Colonic mucosa (tissue), 4 donors: ENCODE results near the gene SAMD7. TPM values are rescaled to one million over a fixed set of nuclear protein-coding genes. Genes with fewer than 3 reads are reported as not detected.

ENCODE experiments used
- DNase-seq: peaks from one replicate; pipeline ENCODE4 v3.0.0-alpha.2; 2020
- H3K27ac ChIP-seq: fragments of 200-600 bp; one replicate; pipeline ENCODE4 v1.8.0; 2021
- H3K27me3 ChIP-seq: fragments of 200-600 bp; one replicate; pipeline ENCODE4 v1.8.0; 2021
- H3K36me3 ChIP-seq: fragments of 200-600 bp; one replicate; pipeline ENCODE4 v1.8.0; 2021
- H3K4me1 ChIP-seq: fragments of 200-600 bp; one replicate; pipeline ENCODE4 v1.8.0; 2021; ENCODE audit warnings: mild to moderate bottlenecking
- H3K4me3 ChIP-seq: fragments of 200-600 bp; one replicate; pipeline ENCODE4 v1.8.0; 2021
- H3K9ac ChIP-seq, 2 donors: one replicate each; pipeline ENCODE4 v1.7.0; 2013; ENCODE audit warnings: control low read depth in 2 of 2, low read depth in 2 of 2, low read length in 2 of 2
- H3K9me3 ChIP-seq: fragments of 200-600 bp; one replicate; pipeline ENCODE4 v1.8.0; 2021
- CTCF ChIP-seq: fragments of 200-600 bp; IDR thresholded peaks from one replicate; pipeline ENCODE4 v1.8.0; 2022; ENCODE audit warnings: antibody characterized with exemption, mild to moderate bottlenecking
- intact Hi-C: fragments of 100-400 bp; cut with DNase I; formaldehyde crosslinking; loops from one replicate; pipeline ENCODE4 v1.14.1; 2022
- total RNA-seq, 2 donors: library from RNA; stranded (reverse); fragmentation: NEBNext Ultra II Directional in 1 of 2; extraction: Animal tissue kit (Norgen Biotek cat#: 25700) in 1 of 2; gene quantifications; one replicate each; pipeline ENCODE4 v1.2.1, GENCODE V29; 2021
- donor health status: healthy.
- donor health status: DM: no; HTN: no; CAD: no.
- donor health status: DM: no; HTN: no; CAD: no.

The SAMD7 gene
- total RNA-seq, 2 donors from 2014 or later = not detected

DNA sequence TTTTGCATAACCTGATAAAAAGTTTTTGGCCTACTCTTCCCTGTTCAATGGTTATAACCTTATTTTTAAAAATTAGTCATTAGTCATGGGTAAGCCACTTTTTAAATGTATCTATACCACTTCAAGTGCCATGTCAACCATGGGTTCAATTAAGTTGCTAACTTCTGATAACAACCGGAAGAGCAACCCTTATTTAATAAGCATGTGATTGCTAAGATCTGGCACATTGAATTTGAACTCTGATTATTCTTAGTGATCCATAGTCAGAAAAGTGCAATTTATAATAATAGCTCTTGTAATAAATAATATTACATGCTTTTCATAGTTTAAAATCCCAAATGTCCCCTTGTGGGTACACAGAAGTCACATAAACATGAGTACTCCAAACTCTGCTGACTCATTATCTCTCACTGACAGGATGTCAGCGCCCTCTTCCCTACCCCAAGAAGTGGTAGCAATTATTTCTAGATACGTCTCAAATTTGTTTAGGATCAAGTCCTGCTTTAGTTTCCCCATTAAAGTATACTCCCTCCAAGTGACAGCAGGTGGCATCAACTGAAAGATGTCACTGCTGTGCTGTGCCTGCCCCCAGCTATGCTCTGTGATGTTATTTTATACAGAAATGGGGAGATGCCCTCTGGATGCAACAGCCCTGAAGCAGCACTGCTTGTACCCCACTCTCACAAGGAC is 18.6 kb downstream of the SAMD7 start:
- Histone ChIP-seq H3K27ac (no peak overlapping the region), H3K4me1 (no peaks in the 10 kb centered on the region), H3K4me3 (no peak overlapping the region), H3K27me3 (no peaks in the 10 kb centered on the region), H3K36me3 (no peaks in the 10 kb centered on the region), H3K9me3 (no peaks in the 10 kb centered on the region), H3K9ac (no peak overlapping the region)
- no peak for DNase-seq
- intact Hi-C loops = no loop called here
- no peak for TF ChIP-seq CTCF

GRCh38 chr3:169930843-169931242 is 19.5 kb downstream of the SAMD7 start:
- Histone ChIP-seq H3K4me1 (no peaks in the 10 kb centered on the region), H3K9me3 (no peaks in the 10 kb centered on the region), H3K27me3 (no peaks in the 10 kb centered on the region), H3K9ac (no peak overlapping the region), H3K36me3 (no peaks in the 10 kb centered on the region), H3K4me3 (no peak overlapping the region), H3K27ac (no peak overlapping the region)
- DNase-seq = no peak
- no peak for TF ChIP-seq CTCF
- intact Hi-C loops = no loop called here

GRCh38 chr3:169931747-169932520 is 20.6 kb downstream of the SAMD7 start:
- no peaks in the 10 kb centered on the region for H3K9me3 ChIP-seq
- no peak for TF ChIP-seq CTCF
- intact Hi-C loops = no loop called here
- no peak overlapping the region for H3K9ac ChIP-seq
- H3K27ac ChIP-seq = no peak overlapping the region
- no peak overlapping the region for H3K4me3 ChIP-seq
- H3K36me3 ChIP-seq = no peaks in the 10 kb centered on the region
- no peaks in the 10 kb centered on the region for H3K4me1 ChIP-seq
- H3K27me3 ChIP-seq = no peaks in the 10 kb centered on the region
- no peak for DNase-seq

- intact Hi-C loops = no loop called here
Observed at GRCh38 chr3:169939320-169939719, 27.9 kb downstream of the SAMD7 start.

DNA sequence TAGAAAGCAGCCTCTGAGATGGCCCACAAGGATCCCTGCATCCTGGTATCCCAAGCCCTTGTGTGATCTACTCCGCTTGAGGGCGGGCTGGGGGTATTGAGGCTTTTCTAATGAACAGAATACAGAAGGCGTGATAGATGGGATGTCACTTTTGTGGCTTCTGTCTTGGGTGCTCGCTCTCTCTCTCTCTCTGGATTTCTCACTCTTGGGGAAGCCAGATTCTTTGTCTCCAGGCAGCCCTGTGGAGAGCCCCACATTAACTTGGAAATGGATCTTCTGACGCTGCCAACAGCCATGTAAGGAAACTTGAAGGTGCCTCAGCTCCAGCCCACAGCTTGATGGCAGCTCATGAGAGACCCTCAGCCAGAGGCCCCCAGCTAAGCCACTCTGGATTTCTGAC is 28.4 kb downstream of the SAMD7 start:
- Histone ChIP-seq H3K9me3 (no peaks in the 10 kb centered on the region), H3K36me3 (no peaks in the 10 kb centered on the region), H3K27ac (no peak overlapping the region), H3K4me3 (no peak overlapping the region), H3K9ac (no peak overlapping the region), H3K4me1 (no peaks in the 10 kb centered on the region), H3K27me3 (no peaks in the 10 kb centered on the region)
- no peak for TF ChIP-seq CTCF
- DNase-seq = no peak
- intact Hi-C loops = no loop called here

More at GRCh38 chr3:169939320-169939719, 27.9 kb downstream of the SAMD7 start:
- Histone ChIP-seq H3K27me3 (no peaks in the 10 kb centered on the region), H3K4me1 (no peaks in the 10 kb centered on the region), H3K9ac (no peak overlapping the region), H3K9me3 (no peaks in the 10 kb centered on the region), H3K36me3 (no peaks in the 10 kb centered on the region), H3K4me3 (no peak overlapping the region), H3K27ac (no peak overlapping the region)
- no peak for TF ChIP-seq CTCF
- no peak for DNase-seq
